Skeletal muscle cell (primary cell): ENCODE data around the gene C5.
"Not testable (repeated sequence)": the region's sequence is repeated elsewhere in the genome, so short reads cannot be mapped to it uniquely, and the experiment has no call there.

Experiments
- DNase-seq: peaks from one replicate; pipeline ENCODE4 v3.0.0-alpha.2; 2010; ENCODE audit warnings: low read depth
- H3K4me3 ChIP-seq: 2 replicates; pipeline ENCODE4 v1.5.1; 2011; ENCODE audit warnings: low read depth, mild to moderate bottlenecking, control low read depth, low read length, moderate library complexity

C5 gene

DNA sequence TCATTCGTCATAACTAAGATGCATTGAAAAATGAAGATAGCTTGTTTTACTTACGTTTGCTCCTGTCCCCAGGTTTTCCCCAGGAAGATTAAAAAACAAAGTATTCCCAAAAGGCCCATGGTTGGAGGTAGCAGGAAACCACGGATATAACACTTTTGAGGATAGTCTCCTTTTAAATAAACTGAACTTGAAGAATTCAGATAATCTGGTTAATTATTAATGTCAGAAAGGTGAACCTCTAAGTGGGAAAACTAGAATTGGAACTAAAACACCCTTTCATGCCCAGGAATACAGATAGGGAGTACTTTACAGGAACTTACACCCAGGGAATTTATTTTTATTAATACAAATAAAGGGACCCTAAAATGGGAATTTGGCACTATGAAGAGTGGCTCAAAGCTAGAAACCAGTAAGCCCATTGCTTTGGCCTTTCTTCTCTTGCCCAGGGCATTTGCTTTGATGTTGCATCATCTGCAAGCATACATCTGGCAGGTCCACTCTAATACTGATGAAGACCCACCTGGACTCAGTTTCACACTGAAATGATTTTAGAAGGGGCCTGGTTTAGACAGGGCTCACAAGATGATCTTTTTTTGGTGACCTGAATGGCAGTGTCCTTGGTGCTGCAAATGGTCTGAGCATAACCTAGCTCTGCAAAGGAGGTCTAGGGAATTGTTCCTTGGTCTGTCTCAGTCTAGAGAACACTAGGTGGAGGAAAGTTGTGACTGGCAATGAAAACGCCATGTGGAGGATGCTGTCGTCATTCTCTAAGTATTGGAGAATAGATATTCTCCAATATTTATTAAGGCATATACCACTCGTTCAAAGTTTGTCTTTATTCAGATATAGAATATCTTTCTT is at the start of gene C5:
C5 (minus strand) TSS at position 148 of the 861 bp plus-strand sequence; CDS start at position 119, 29 bp downstream.
- DNase-seq, result no peak

DNA sequence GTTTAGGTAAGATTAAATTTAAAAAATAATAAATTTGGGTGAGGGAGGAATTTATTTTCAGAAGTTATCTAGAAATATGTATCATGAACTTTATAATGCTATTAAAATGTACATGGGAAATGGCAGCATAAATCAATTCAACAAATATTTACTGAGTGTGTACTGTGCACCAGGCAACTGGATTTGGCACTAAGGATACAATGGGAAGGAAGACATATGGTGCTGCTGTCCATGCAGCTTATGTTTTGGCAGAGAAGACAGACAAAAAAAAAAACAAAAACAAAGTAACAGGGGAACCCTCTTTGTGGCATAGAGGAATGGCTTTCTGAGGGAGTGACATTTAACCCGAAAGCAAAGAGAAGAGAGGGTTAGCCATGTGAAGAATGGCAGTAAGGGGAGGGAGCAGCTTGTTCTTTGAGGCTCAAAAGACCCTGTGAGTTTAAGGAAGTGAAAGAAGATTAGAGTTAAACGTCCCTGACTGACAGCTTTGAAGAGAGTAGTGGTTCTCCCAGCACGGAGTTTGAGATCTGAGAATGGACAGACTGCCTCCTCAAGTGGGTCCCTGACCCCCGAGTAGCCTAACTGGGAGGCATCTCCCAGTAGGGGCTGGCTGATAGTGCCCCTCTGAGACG is 48.6 kb upstream of the C5 start:
- DNase-seq, result no peak
- no peak overlapping the region for H3K4me3 ChIP-seq

More for the DNA sequence above, at the start of gene C5:
- H3K4me3 ChIP-seq, result no peak within 1 kb of the TSS

DNA sequence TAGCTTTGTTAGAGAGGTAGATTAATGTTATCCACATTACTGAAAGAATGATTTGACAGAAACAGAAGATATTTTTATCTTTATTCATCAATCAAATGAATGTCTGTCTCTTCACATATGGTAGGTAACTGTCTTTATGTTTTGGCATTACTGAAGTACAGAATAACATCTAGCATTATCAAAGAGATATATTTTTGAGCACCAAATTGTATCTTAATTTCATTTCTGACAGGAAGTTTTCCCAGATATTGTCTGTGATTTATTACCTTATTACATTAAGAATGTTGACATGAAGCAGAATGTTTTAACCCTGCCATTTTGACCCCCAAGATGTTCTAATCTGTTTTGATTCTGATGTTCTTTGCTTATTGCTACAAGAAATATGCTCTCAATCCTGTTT is 45.0 kb upstream of the C5 start:
- no peak overlapping the region for H3K4me3 ChIP-seq
- no peak for DNase-seq

DNA sequence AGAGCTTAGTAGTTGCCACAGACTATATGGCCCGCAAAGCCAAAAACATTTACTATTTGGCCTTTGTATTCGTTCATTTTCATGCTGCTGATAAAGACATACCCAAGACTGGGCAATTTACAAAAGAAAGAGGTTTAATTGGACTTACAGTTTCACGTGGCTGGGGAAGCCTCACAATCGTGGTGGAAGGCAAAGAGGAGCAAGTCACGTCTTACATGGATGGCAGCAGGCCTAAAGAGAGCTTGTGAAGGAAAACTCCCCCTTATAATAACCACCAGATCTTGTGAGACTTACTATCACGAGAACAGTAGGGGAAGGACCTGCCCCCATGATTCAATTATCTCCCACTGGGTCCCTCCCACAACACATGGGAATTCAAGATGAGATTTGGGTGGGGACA is 40.7 kb upstream of the C5 start:
- not testable (repeated sequence) for H3K4me3 ChIP-seq, DNase-seq

DNA sequence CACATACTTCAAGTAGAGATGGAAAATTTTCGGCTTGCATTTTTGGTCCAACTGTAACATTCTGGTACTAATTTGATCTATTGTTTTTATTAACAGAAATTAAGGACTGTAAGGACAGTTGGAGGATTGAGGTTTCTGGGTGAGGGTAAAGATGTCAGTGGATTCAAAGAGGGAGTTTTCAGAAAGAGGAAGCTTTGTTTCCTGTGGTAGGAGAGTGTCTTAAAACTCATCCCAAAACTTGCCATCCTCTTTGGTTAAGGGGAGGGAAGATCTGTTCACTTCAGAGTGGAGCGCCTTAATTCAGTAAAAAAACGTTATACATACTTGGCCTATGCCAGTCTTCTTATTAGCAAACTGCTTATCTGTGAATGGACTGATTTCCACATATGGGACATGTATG is 38.5 kb upstream of the C5 start:
- DNase-seq, result no peak

DNA sequence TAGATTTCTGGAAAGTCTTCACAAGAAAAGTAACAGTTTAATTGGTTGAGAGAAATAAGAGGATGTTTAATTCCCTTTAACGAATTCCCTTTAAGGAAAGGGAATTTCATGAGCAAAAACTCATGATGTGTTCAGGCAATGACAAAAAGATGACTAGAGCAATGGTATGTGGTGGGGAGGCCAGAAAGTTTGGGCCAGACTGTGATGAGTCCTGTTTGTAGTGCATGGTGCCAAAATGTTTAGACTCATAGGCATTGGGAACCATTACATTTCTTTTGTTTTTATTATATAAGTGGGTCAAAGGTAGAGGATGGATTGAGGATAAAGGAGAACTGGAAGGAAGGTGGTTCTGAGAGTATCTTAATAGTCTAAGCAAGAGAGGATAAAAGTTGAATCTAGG is 35.6 kb upstream of the C5 start:
- H3K4me3 ChIP-seq, result no peak overlapping the region
- DNase-seq, result no peak

More for the DNA sequence above, 38.5 kb upstream of the C5 start:
- no peak overlapping the region for H3K4me3 ChIP-seq

DNA sequence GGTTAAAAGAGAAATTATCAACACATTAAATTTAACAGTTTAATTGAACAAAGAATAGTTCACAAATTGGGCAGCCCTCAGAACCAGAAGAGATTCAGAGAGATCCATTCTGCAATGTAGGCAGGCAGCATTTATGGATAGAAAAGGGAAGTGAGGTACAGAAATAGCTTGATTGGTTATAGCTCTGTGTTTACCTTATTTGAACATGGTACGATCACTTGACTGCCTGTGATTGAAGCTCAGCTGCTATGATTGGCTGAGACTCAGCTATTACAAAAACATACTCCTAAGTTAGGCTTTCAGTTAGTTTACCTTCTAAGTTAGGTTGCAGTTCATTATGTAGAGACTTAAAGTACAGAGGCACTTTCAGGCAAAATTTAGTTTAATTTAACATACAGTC is 32.0 kb upstream of the C5 start:
- no peak overlapping the region for H3K4me3 ChIP-seq
- no peak for DNase-seq

DNA sequence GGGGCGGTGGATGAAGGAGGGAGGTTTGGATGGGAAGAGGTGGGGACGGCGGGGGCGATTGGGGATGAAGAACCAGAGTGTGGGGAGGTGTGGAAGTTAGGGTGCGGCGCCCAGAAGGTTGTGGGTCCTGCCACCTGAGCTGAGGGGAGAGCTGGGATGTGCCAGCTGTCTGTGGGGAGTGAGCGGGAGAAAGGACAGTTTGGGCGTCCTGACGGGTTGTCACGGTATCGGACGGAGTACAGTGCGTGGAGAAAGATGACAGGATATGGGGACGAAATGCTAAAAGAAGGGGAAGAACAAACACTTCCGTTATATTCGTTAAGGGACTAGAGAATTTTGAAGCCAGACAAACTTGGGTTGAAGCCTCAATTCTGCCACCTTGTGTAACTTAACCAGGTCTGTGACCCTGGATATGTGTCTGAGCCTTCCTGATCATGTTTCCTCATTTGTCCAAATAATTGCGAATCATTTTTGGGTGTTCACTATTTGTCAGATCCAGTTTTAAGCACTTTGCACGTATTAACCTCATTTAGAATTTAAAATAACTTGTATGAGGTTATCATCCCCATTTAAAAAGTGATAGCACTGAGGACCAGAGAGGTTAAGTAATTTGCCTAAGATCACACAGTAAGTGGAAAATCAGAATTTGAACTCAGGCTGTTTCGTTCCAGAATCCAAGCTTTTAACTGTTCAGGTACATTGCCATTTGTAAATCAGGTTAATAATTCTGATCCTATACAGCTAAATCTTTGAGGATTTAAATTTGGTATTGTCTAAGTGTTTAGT is 25.4 kb upstream of the C5 start:
- no peak for DNase-seq
- H3K4me3 ChIP-seq, result peak overlapping the region; percentile 83

DNA sequence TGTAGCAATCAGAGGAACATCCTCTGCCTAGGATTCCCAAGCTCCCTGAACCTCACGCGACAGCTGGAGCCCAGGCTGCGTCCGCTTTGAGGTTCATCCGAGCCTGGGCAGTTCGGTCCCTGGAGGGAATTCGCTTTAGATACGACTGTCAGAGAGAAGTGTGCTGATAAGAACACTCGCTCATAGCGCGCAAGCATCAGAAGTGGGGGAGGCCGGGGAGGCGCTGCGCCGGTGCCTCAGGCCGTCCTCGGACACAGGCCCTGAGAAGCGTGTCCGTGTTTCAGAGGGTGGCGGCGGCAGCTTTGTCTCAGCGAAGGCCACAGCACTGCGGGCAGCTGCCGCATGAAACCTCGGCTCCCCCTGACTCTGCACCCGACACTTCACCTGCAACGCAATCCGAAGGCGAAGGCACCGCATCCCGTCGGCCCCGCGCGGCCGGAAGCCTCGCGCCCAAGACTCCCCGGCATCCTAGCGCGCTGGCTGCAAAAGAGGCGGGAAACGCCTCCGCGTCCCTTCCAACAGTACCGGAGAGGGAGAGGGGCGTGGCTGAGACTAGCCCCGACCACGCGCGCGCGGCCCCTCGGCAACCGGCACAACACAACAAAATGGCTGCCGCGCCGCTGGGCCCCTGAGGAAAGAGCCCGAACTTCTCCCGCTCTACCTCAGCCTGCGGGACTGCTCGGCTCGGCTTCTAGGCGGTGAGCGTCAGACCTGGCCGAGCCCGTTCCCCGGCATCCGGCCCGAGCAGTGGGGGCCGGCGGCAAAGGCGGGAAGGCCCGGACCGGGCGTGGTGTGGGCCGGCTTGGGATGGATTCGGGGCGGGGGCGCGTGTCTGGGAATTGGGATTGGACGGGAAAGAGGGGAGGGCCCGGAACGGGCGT is 24.5 kb upstream of the C5 start, which contains the start of gene CNTRL:
CNTRL (plus strand) TSS at position 586 of the 881 bp plus-strand sequence. CDS start 13,372 bp downstream, outside the sequence.
- H3K4me3 ChIP-seq, result peak within 1 kb of the TSS; percentile 83
- peak; percentile 66 for DNase-seq

DNA sequence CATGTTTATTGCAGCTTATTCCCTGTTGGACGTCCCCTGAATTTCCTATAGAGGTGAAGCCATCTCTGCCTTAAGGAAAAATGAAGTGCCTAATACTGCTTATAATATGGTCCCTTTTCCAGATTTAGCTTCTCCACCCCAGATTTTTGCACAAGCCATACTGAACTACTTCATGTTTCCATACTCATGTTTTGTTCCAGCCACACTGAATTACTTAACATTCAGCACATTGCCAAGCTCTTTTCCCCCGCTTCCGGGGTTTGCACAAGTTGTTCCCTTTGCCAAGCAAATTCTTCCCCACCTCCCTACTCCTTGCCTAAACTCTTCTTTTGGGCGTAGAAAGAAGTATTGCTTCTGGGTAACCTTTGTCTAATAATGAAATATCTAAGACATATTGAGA is 23.0 kb upstream of the C5 start:
- DNase-seq, result peak; percentile 71
- no peak overlapping the region for H3K4me3 ChIP-seq

DNA sequence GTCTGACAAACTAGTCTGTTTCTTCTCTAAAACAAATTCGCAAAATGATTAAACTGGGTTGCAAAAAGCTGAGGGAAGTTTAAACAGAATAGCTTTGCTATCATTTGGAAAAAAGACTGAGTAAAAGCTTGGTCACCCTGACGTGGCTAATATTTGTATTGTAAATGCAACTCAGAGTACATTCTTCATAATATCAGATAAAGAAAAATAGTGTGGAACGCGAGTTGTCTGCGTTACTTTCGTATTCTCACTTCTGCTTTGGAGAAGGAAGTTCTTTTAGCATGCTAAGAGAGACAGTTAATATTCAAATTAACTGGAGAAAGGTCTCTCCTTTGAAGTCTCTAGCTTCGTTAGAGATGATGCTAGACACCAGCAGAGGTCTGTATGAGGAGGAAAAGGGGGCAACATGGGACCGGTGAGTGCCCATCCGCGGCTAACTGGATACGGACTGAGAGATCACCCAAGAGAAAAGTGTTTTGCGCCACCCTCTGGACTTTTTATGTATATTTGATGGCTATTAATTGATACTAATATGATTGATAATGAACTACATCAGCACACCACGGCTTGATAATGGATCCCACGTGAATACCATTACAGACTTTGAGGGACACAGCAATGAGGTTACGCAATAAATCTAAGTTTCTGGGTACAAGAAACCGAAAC is 21.8 kb upstream of the C5 start:
- no peak for DNase-seq
- peak overlapping the region; percentile 32 for H3K4me3 ChIP-seq

DNA sequence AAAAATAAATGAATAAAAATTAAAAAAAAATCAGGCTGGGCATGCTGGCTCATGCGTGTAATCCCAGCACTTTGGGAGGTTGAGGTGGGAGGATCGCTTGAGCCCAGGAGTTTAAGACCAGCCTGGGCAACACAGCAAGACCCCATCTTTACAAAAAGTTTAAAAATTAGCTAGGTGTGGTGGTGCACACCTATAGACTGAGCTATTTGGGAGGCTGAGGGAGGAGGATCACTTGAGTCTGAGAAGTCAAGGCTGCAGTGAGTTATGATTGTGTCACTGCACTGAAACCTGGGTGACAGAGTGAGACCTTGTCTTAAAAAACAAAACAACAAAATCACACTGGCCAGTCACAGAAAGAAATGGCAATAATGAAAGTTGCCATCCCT is 21.3 kb upstream of the C5 start:
- DNase-seq, result no peak
- peak overlapping the region; percentile 32 for H3K4me3 ChIP-seq

DNA sequence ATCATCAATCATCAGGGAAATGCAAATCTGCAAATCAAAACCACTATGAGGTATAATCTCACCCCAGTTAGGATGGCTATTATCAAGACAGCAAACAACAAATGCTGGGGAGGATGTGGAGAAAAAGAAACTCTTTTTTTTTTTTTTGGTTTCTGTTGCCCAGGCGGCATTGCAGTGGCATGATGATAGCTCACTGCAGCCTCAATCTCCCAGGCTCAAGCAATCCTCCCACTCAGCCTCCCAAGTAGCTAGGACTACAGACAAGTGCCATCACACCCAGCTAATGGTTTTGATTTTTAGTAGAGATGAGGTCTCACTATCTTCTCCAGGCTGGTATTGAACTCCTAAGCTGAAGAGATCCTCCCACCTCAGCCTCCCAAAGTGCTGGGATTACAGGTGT is 19.3 kb upstream of the C5 start:
- no peak for DNase-seq
- no peak overlapping the region for H3K4me3 ChIP-seq

DNA sequence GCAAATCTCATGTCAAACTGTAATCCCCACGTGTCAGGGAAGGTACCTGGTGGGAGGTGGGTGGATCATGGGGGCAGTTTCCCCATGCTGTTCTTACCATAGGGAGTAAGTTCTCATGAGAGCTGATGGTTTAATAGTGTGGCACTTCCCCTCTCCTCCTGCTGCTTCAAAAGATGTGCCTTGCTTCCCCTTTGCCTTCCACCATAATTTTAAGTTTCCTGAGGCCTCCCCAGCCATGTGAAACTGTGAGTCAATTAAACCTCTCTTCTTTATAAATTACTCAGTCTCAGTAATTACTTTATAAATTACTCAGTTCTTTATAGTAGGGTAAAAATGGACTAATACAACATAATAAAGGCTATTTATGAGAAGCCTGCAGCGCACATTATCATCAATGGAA is 17.6 kb upstream of the C5 start:
- H3K4me3 ChIP-seq, result no peak overlapping the region
- no peak for DNase-seq

DNA sequence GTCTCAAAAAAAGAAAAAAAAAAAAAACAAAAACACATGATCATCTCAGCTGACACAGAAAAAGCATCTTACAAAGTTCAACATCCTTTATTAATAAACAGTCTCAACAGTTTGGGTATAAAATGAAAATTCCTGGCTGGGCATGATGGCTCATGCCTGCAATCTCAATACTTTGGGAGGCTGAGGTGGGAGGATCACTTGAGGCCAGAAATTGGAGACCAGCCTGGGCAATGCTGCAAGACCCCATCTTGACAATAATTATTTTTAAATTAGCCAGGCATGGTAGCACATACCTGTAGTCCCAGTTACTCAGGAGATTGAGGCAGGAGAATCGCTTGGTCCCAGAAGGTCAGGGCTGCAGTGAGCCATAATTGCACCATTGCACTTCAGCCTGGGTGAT is 16.8 kb upstream of the C5 start:
- DNase-seq, result no peak
- H3K4me3 ChIP-seq, result no peak overlapping the region

DNA sequence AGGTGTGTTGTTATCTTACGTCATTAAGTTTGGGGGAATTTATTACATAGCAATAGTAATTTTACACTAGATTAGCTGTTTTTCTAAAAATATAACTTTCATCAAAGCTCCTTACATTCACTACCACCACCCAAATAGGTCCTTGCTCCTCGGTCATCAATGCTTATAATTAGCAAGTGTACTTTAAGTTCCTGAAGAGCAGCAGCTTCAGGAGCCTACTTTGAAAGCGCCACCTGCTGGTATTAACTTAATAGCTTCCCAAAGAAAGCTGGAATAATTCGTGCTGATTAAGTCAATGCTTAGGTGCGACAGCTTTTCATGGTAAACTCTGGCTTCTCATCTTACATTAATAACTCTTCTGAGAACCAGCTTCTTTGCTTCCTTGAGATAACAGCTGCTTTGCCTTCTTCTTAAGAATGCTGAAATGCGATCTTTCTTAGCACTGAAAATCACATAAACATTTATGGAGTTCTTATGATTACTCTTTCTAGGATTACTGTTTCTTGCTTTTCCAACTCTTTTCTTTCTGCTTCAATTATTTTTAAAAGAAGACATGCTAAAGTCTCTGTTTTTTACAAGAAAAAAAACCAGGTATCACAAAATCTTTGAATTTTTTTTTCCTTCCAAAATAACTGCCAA is 10.0 kb upstream of the C5 start:
- no peak overlapping the region for H3K4me3 ChIP-seq
- no peak for DNase-seq

DNA sequence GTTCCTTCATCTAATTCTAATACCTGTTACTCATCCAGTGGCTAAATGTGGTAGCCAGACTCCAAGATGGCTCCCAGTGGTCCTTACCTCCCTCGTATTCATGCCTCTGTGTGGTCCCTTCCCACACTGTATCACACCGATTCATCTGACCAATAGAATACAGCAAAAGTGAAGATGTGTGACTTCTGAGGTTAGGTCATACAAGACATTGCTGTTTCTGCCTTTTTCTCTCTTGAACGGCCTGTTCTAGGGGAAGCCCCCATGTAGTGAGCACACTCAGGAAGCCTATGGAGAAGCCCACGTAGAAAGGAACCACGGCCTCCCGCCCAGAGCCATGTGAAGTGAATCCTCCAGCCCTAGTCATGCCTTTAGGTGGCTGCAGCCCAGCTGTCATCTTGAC is 9.4 kb upstream of the C5 start:
- no peak overlapping the region for H3K4me3 ChIP-seq
- no peak for DNase-seq

DNA sequence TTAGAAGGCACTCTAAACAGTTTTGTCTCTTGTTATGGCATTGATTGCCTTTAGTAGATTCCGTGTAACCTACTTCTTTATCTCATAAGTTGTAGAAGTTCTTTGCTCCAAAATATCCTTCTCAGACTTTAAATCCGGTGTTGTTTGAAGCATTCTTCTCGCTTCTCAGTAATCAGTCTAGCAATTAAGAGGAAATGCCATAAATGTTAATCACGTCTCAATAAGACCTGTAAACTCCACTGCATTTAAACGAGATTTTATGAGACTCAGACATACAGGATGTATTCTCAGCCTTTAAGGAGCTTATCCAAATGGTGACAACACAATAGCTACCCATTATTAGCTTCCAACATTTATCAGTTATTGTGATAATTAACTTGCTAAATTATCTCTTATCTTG is 7.7 kb upstream of the C5 start:
- DNase-seq, result no peak
- H3K4me3 ChIP-seq, result no peak overlapping the region
